GM12878 (cell line): ENCODE results near the gene BCL2L12.

Source experiments
- BCL11A ChIP-seq: IDR thresholded peaks from 2 replicates; pipeline ENCODE4 v1.6.1; 2011; ENCODE audit warnings: low read depth, low read length
- BRCA1 ChIP-seq: IDR thresholded peaks from 2 replicates; pipeline ENCODE4 v1.6.1; 2011; ENCODE audit warnings: low read depth, low read length, improper control_type of control experiment
- CTCF ChIP-seq, 3 experiments: IDR thresholded peaks in 2 of 3; conservative IDR thresholded peaks in 1 of 3; 2 replicates each; pipeline ENCODE4 v1.5.1; 2011; ENCODE audit warnings: low read depth in 3 of 3, low read length in 3 of 3, mild to moderate bottlenecking in 3 of 3, control low read depth in 2 of 3, moderate library complexity in 2 of 3, inconsistent platforms in 1 of 3, mixed read lengths in 1 of 3; ENCODE audit not compliant: control insufficient read depth in 2 of 3, insufficient read depth in 1 of 3; ENCODE audit errors: extremely low read depth in 1 of 3
- EZH2 ChIP-seq: IDR thresholded peaks from 2 replicates; pipeline ENCODE4 v1.6.1; 2012; ENCODE audit warnings: low read depth, mild to moderate bottlenecking, control low read depth, inconsistent platforms, low read length, borderline replicate concordance; ENCODE audit not compliant: control insufficient read depth
- MEF2A ChIP-seq: IDR thresholded peaks from 2 replicates; pipeline ENCODE4 v1.6.1; 2011; ENCODE audit warnings: low read depth, mild to moderate bottlenecking, low read length, moderate library complexity; ENCODE audit not compliant: insufficient read depth
- NFYA ChIP-seq: IDR thresholded peaks from 2 replicates; pipeline ENCODE4 v1.6.1; 2011; ENCODE audit warnings: low read depth, mild to moderate bottlenecking, low read length, improper control_type of control experiment, borderline replicate concordance
- POLR2A ChIP-seq: IDR thresholded peaks from 2 replicates; pipeline ENCODE4 v1.6.1; 2011; ENCODE audit warnings: low read depth, mild to moderate bottlenecking, low read length
- RAD21 ChIP-seq: IDR thresholded peaks from 2 replicates; pipeline ENCODE4 v1.6.1; 2011; ENCODE audit warnings: mild to moderate bottlenecking, low read depth, low read length, moderate library complexity; ENCODE audit not compliant: insufficient read depth
- REST ChIP-seq: IDR thresholded peaks from 2 replicates; pipeline ENCODE4 v1.6.1; 2012; ENCODE audit warnings: mild to moderate bottlenecking, low read depth, low read length
- TCF7 ChIP-seq: IDR thresholded peaks from 2 replicates; pipeline ENCODE4 v1.6.1; 2014; ENCODE audit warnings: antibody characterized with exemption, borderline replicate concordance
- ZNF217 ChIP-seq: fragments of 450-650 bp; IDR thresholded peaks from 2 replicates; pipeline ENCODE4 v1.6.1; 2017; ENCODE audit warnings: antibody characterized with exemption, mild to moderate bottlenecking
- TF ChIP-seq, protein P1 (sequence below): fragments of 450-650 bp; IDR thresholded peaks from 2 replicates; pipeline ENCODE4 v1.6.1; 2018; ENCODE audit warnings: borderline replicate concordance, mild to moderate bottlenecking; ENCODE audit not compliant: partially characterized antibody

GRCh38 chr19:49699364-49699763 lies 33.6 kb downstream of the BCL2L12 start:
- TF ChIP-seq EZH2 (no peak), CTCF (IDR thresholded peaks at IDR 0.05 in 2 of 3, conservative IDR thresholded peaks at IDR 0.05 in 1 of 3; ENCODE audit: control insufficient read depth in 2 of 3, extremely low read depth in 1 of 3, insufficient read depth in 1 of 3, low read depth in 3 of 3, low read length in 3 of 3) (no peak), MEF2A (no peak), RAD21 (no peak), POLR2A (no peak), REST (no peak), ZNF217 (no peak), BCL11A (no peak), NFYA (no peak), BRCA1 (no peak), TCF7 (no peak)
- TF ChIP-seq, protein P1, sequence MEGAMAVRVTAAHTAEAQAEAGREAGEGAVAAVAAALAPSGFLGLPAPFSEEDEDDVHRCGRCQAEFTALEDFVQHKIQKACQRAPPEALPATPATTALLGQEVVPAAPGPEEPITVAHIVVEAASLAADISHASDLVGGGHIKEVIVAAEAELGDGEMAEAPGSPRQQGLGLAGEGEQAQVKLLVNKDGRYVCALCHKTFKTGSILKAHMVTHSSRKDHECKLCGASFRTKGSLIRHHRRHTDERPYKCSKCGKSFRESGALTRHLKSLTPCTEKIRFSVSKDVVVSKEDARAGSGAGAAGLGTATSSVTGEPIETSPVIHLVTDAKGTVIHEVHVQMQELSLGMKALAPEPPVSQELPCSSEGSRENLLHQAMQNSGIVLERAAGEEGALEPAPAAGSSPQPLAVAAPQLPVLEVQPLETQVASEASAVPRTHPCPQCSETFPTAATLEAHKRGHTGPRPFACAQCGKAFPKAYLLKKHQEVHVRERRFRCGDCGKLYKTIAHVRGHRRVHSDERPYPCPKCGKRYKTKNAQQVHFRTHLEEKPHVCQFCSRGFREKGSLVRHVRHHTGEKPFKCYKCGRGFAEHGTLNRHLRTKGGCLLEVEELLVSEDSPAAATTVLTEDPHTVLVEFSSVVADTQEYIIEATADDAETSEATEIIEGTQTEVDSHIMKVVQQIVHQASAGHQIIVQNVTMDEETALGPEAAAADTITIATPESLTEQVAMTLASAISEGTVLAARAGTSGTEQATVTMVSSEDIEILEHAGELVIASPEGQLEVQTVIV = no peak
